Measurements from ENCODE around the gene GLYATL1.
"Not testable (repeated sequence)": the region's sequence is repeated elsewhere in the genome, so short reads cannot be mapped to it uniquely, and the experiment has no call there.

The GLYATL1 gene

GRCh38 chr11:58998480-58999290 lies 59.4 kb downstream of the GLYATL1 start:
- no peaks in the 10 kb centered on the region for H3K36me3 ChIP-seq (ENCODE audit: insufficient read depth, low read length)
- H3K4me2 ChIP-seq (ENCODE audit: low read depth, low read length, poor library complexity, severe bottlenecking): no peak overlapping the region
- no peaks in the 10 kb centered on the region for H3F3A ChIP-seq (ENCODE audit: low read depth)
- no peak overlapping the region for H3K4me3 ChIP-seq (ENCODE audit: low read length, poor library complexity, severe bottlenecking)
- no peaks in the 10 kb centered on the region for H3K9me3 ChIP-seq (ENCODE audit: insufficient read depth, low read depth, low read length)
- H3K27me3 ChIP-seq (ENCODE audit: insufficient read depth, low read length, poor library complexity, severe bottlenecking): no peaks in the 10 kb centered on the region
- no peak for TF ChIP-seq EZH2phosphoT487 (IDR thresholded peaks at IDR 0.05; ENCODE audit: borderline replicate concordance)
- TF ChIP-seq CTCF (conservative IDR thresholded peaks at IDR 0.05; ENCODE audit: low read length): no peak
- H3K79me2 ChIP-seq (ENCODE audit: insufficient read depth, low read length): no peaks in the 10 kb centered on the region
- no peaks in the 10 kb centered on the region for H3K9me2 ChIP-seq (replicated peaks; ENCODE audit: low read depth, low read length)
- no peak overlapping the region for H2AFZ ChIP-seq (ENCODE audit: low read length)
- H3K4me1 ChIP-seq (ENCODE audit: insufficient read depth, low read length, poor library complexity, severe bottlenecking): peaks cover 8% of the 10 kb centered on the region
- H3K9ac ChIP-seq (ENCODE audit: low read depth, low read length, poor library complexity, severe bottlenecking): no peak overlapping the region
- no peaks in the 10 kb centered on the region for H4K20me1 ChIP-seq (ENCODE audit: insufficient read depth, low read length, poor library complexity, severe bottlenecking)

GRCh38 chr11:58999291-58999680 lies 60.0 kb downstream of the GLYATL1 start:
- no peaks in the 10 kb centered on the region for H3K79me2 ChIP-seq (ENCODE audit: insufficient read depth, low read length)
- H3K9me3 ChIP-seq (ENCODE audit: insufficient read depth, low read depth, low read length): no peaks in the 10 kb centered on the region
- H3F3A ChIP-seq (ENCODE audit: low read depth): no peaks in the 10 kb centered on the region
- no peaks in the 10 kb centered on the region for H3K9me2 ChIP-seq (replicated peaks; ENCODE audit: low read depth, low read length)
- H4K20me1 ChIP-seq (ENCODE audit: insufficient read depth, low read length, poor library complexity, severe bottlenecking): no peaks in the 10 kb centered on the region
- H3K27me3 ChIP-seq (ENCODE audit: insufficient read depth, low read length, poor library complexity, severe bottlenecking): no peaks in the 10 kb centered on the region
- no peak overlapping the region for H3K4me2 ChIP-seq (ENCODE audit: low read depth, low read length, poor library complexity, severe bottlenecking)
- no peak for TF ChIP-seq EZH2phosphoT487 (IDR thresholded peaks at IDR 0.05; ENCODE audit: borderline replicate concordance)
- no peak for TF ChIP-seq CTCF (conservative IDR thresholded peaks at IDR 0.05; ENCODE audit: low read length)
- peaks cover 8% of the 10 kb centered on the region for H3K4me1 ChIP-seq (ENCODE audit: insufficient read depth, low read length, poor library complexity, severe bottlenecking)
- no peak overlapping the region for H3K9ac ChIP-seq (ENCODE audit: low read depth, low read length, poor library complexity, severe bottlenecking)
- H2AFZ ChIP-seq (ENCODE audit: low read length): no peak overlapping the region
- no peak overlapping the region for H3K4me3 ChIP-seq (ENCODE audit: low read length, poor library complexity, severe bottlenecking)
- H3K36me3 ChIP-seq (ENCODE audit: insufficient read depth, low read length): no peaks in the 10 kb centered on the region

GRCh38 chr11:59000003-59000402 lies 60.7 kb downstream of the GLYATL1 start:
- H3K79me2 ChIP-seq (ENCODE audit: insufficient read depth, low read length): no peaks in the 10 kb centered on the region
- no peaks in the 10 kb centered on the region for H3K9me2 ChIP-seq (replicated peaks; ENCODE audit: low read depth, low read length)
- no peak overlapping the region for H3K4me2 ChIP-seq (ENCODE audit: low read depth, low read length, poor library complexity, severe bottlenecking)
- H4K20me1 ChIP-seq (ENCODE audit: insufficient read depth, low read length, poor library complexity, severe bottlenecking): no peaks in the 10 kb centered on the region
- no peaks in the 10 kb centered on the region for H3F3A ChIP-seq (ENCODE audit: low read depth)
- H3K4me1 ChIP-seq (ENCODE audit: insufficient read depth, low read length, poor library complexity, severe bottlenecking): peaks cover 8% of the 10 kb centered on the region
- no peaks in the 10 kb centered on the region for H3K9me3 ChIP-seq (ENCODE audit: insufficient read depth, low read depth, low read length)
- H2AFZ ChIP-seq (ENCODE audit: low read length): no peak overlapping the region
- no peaks in the 10 kb centered on the region for H3K36me3 ChIP-seq (ENCODE audit: insufficient read depth, low read length)
- no peak overlapping the region for H3K9ac ChIP-seq (ENCODE audit: low read depth, low read length, poor library complexity, severe bottlenecking)
- no peak overlapping the region for H3K4me3 ChIP-seq (ENCODE audit: low read length, poor library complexity, severe bottlenecking)
- no peak for TF ChIP-seq CTCF (conservative IDR thresholded peaks at IDR 0.05; ENCODE audit: low read length)
- TF ChIP-seq EZH2phosphoT487 (IDR thresholded peaks at IDR 0.05; ENCODE audit: borderline replicate concordance): no peak
- H3K27me3 ChIP-seq (ENCODE audit: insufficient read depth, low read length, poor library complexity, severe bottlenecking): no peaks in the 10 kb centered on the region

- H3K9me2 ChIP-seq (replicated peaks; ENCODE audit: low read depth, low read length); H2AFZ ChIP-seq (ENCODE audit: low read length); H4K20me1 ChIP-seq (ENCODE audit: insufficient read depth, low read length, poor library complexity, severe bottlenecking); H3K4me2 ChIP-seq (ENCODE audit: low read depth, low read length, poor library complexity, severe bottlenecking); H3K4me3 ChIP-seq (ENCODE audit: low read length, poor library complexity, severe bottlenecking); H3K36me3 ChIP-seq (ENCODE audit: insufficient read depth, low read length); H3K79me2 ChIP-seq (ENCODE audit: insufficient read depth, low read length); H3K9ac ChIP-seq (ENCODE audit: low read depth, low read length, poor library complexity, severe bottlenecking); H3K9me3 ChIP-seq (ENCODE audit: insufficient read depth, low read depth, low read length); H3F3A ChIP-seq (ENCODE audit: low read depth); H3K27me3 ChIP-seq (ENCODE audit: insufficient read depth, low read length, poor library complexity, severe bottlenecking): not testable (repeated sequence)
- H3K4me1 ChIP-seq (ENCODE audit: insufficient read depth, low read length, poor library complexity, severe bottlenecking): peaks cover 19% of the 10 kb centered on the region
Measured at GRCh38 chr11:59002006-59002405, 62.7 kb downstream of the GLYATL1 start.

Measured in Loucy (cell line).